Ascending aorta (tissue), 2 donors: ENCODE data around the gene ERAP2. TPM values are rescaled to one million over a fixed set of nuclear protein-coding genes. Genes with fewer than 3 reads are reported as not detected.

ENCODE experiments used
- DNase-seq, 2 donors: peaks; one replicate each; pipeline ENCODE4 v3.0.0-alpha.2; 2019; ENCODE audit warnings: low spot score in 2 of 2
- H3K27ac ChIP-seq, 2 donors: fragments of 200-600 bp; sonication (generic); one replicate each; pipeline ENCODE4 v1.5.1; 2016 to 2017; ENCODE audit warnings: mild to moderate bottlenecking in 1 of 2
- H3K27me3 ChIP-seq: fragments of 200-600 bp; sonication (generic); one replicate; pipeline ENCODE4 v1.5.1; 2017
- H3K36me3 ChIP-seq, 2 donors: fragments of 200-600 bp; sonication (generic); one replicate each; pipeline ENCODE4 v1.5.1; 2016
- H3K4me1 ChIP-seq, 2 donors: fragments of 200-600 bp; sonication (generic); one replicate each; pipeline ENCODE4 v1.5.1; 2016 to 2017; ENCODE audit warnings: mild to moderate bottlenecking in 1 of 2
- H3K4me3 ChIP-seq, 2 donors: fragments of 200-600 bp; sonication (generic); one replicate each; pipeline ENCODE4 v1.5.1; 2016 to 2017; ENCODE audit warnings: mild to moderate bottlenecking in 1 of 2
- H3K9me3 ChIP-seq, 2 donors: fragments of 200-600 bp; sonication (generic); one replicate each; pipeline ENCODE4 v1.5.1; 2016
- intact Hi-C: fragments of 100-400 bp; cut with DNase I; formaldehyde crosslinking; loops from one replicate; pipeline ENCODE4 v1.15.1; 2023
- total RNA-seq: library from RNA; depleted of rRNA; stranded (reverse); fragments of >200 nt; gene quantifications from one replicate; pipeline ENCODE4 v1.1.0, GENCODE V29; 2016
- TF ChIP-seq, protein P1 (sequence below), 3 experiments: fragments of 200-600 bp in 2 of 3; fragments of 450-650 bp in 1 of 3; sonication (generic) in 2 of 3; IDR thresholded peaks; one replicate each; pipeline ENCODE4 v1.5.1; 2016 to 2019; ENCODE audit warnings: antibody characterized with exemption in 3 of 3, mild to moderate bottlenecking in 1 of 3, moderate library complexity in 1 of 3

The ERAP2 gene
- total RNA-seq, 1 donor from 2014 or later: 20.6 TPM

DNA sequence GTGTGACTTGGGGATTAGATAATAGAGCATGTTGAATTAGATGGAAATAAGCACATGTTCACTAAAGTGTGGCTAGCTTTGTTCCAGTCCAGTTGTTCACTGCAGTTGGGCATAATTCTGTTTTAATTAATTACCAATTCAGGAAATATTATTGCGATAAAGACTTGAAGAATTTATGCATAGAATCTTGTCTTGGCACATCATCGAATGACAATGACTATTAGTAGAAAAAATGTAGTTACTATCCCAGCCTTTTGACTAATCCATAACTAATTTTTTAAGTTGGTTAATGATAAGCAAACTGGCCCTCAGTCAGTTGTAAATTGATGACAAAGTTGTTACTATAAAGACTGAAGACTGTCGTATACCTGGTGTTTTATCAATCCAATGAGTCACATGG, 70.1 kb downstream of the ERAP2 start:
- no peak overlapping the region for H3K4me3 ChIP-seq
- TF ChIP-seq, protein P1, sequence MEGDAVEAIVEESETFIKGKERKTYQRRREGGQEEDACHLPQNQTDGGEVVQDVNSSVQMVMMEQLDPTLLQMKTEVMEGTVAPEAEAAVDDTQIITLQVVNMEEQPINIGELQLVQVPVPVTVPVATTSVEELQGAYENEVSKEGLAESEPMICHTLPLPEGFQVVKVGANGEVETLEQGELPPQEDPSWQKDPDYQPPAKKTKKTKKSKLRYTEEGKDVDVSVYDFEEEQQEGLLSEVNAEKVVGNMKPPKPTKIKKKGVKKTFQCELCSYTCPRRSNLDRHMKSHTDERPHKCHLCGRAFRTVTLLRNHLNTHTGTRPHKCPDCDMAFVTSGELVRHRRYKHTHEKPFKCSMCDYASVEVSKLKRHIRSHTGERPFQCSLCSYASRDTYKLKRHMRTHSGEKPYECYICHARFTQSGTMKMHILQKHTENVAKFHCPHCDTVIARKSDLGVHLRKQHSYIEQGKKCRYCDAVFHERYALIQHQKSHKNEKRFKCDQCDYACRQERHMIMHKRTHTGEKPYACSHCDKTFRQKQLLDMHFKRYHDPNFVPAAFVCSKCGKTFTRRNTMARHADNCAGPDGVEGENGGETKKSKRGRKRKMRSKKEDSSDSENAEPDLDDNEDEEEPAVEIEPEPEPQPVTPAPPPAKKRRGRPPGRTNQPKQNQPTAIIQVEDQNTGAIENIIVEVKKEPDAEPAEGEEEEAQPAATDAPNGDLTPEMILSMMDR (IDR thresholded peaks at IDR 0.05): no peak
- H3K27me3 ChIP-seq: no peaks in the 10 kb centered on the region
- no peak for DNase-seq
- intact Hi-C loops: no loop called here
- no peaks in the 10 kb centered on the region for H3K36me3 ChIP-seq
- no peaks in the 10 kb centered on the region for H3K9me3 ChIP-seq
- no peaks in the 10 kb centered on the region for H3K4me1 ChIP-seq
- no peak overlapping the region for H3K27ac ChIP-seq

DNA sequence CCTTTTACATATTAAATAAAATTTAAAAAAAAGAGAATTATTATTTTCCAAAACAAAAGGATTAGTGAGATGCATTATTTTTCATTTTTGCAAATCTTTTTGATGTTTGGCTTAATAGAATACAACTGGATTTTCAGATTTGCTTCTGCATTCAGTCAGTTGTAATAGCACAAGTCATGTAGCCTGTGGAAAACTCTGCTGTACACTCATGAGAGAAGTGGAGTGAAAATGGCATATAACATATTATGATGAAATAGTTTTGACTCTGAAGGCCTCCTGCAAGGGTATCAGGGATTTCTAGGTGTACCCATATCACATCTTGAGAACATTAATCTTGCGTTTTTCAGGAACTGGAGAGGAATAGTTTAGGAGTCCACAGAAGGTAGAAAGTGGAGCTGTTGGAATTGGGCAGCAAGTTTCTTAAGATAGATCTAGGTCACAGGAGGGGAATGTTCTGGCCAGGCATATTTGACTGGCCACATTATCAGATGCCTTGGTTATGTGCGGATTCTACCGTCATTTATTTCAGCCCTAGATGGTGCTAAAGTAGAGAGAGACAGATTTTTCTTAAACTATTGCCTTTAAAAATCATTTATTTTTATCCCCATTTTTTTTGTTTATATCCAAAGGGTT, 75.9 kb downstream of the ERAP2 start:
- Histone ChIP-seq H3K9me3 (no peaks in the 10 kb centered on the region), H3K4me3 (no peak overlapping the region), H3K27ac (peak overlapping the region; percentile 84 to 86), H3K36me3 (no peaks in the 10 kb centered on the region), H3K4me1 (peaks cover 0 to 5% of the 10 kb centered on the region in 2 donors), H3K27me3 (no peaks in the 10 kb centered on the region)
- intact Hi-C loops: no loop called here
- DNase-seq: no peak
- TF ChIP-seq, protein P1 (IDR thresholded peaks at IDR 0.05): peak in 1 of 3 experiments; percentile 27

DNA sequence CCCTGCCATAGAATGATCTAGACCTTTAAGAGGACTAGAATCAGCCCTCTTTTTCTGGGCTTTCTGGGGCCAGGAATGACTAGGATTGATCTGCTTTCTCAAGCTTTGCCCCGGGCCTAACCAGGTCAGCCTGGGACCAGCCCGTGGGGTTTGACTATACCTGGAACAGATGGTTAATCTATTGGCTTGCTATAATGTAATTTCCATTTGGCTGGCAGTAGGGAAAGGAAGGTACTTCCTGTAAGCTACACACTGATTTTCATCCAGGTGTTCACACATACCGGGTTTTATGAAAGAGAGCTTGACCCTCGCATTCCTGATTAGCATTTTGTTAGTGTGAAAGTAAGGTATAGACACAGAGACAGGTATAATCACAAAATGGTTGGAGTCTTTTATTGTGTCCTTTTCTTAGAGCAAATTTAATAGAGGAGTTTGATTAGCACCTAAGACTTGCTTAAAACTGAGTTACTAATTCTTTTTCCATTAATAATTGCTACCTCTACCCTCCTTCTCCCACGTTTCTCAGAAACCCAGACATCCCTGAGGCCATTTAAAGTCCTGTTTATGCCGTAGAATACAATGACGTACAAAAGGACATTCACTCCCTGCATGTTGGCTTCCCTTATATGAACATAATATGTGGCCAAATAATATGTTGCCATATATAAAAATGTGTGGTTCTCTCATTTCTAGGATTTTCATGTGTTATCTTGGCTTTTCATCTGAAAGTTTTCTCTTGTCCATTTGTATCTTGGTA, 76.9 kb downstream of the ERAP2 start:
- peaks cover 0 to 7% of the 10 kb centered on the region in 2 donors for H3K4me1 ChIP-seq
- intact Hi-C loops: no loop called here
- H3K36me3 ChIP-seq: no peaks in the 10 kb centered on the region
- no peak for DNase-seq
- H3K27ac ChIP-seq: peak overlapping the region; percentile 84 to 86
- H3K9me3 ChIP-seq: no peaks in the 10 kb centered on the region
- TF ChIP-seq, protein P1 (IDR thresholded peaks at IDR 0.05): no peak
- H3K4me3 ChIP-seq: no peak overlapping the region
- H3K27me3 ChIP-seq: no peaks in the 10 kb centered on the region

DNA sequence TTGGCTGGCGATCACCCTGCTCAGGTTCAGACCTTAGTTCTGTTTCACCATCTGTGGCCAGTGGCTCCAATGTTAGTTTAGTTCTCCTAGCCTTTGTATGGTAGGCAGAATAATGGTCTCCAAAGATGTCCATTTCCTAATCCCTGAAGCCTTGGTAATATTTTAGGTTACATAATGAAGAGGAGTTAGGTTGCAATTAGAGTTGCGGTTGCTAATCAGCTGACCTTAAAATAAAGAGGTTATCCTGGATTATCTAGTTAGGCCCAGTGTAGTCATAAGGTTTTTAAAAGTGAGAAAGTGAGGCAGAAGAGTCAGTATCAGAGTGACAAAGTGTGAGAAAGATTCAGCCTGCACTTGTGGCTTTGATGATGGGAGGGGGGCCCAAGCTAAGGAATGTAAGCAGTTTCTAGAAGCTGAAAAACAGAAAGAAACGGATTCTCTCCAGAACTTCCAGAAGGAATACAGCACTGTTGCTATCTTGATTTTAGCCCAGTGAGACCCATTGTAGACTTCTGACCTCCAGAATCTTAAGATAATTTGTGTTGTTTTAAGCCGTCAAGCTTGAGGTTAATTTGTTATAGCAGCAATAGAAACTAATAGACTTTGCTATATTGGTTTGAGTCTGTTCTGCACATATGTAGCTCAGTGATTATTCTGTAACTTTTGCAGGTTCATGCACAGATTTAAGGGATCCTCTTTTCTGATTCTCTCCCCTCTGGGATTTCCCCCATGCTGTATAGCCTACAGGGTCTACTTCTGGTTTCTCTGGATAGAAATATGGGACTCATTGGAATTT, 81.2 kb downstream of the ERAP2 start:
- Histone ChIP-seq H3K27ac (no peak overlapping the region), H3K4me3 (no peak overlapping the region), H3K36me3 (no peaks in the 10 kb centered on the region), H3K27me3 (no peaks in the 10 kb centered on the region), H3K4me1 (peaks cover 0 to 12% of the 10 kb centered on the region in 2 donors), H3K9me3 (no peaks in the 10 kb centered on the region)
- intact Hi-C loops: no loop called here
- no peak for DNase-seq
- TF ChIP-seq, protein P1 (IDR thresholded peaks at IDR 0.05): no peak

DNA sequence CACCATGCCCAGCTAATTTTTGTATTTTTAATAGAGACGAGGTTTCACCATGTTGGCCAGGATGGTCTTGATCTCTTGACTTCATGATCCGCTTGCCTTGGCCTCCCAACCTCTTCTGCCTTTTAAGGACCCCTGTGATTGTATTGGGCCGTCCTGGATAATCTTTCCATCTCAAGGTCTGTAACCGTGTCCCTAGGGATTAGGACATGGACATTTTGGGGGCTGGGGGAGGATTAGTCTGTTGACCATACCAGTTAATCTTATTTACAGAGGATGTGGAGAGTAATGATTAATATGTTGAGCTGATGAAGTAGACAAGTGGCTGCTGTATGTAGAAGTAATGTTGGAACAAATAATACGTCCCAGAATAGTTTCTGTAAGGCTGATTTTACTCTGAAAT, 82.7 kb downstream of the ERAP2 start:
- TF ChIP-seq, protein P1 (IDR thresholded peaks at IDR 0.05): no peak
- Histone ChIP-seq H3K4me3 (no peak overlapping the region), H3K27ac (no peak overlapping the region), H3K36me3 (no peaks in the 10 kb centered on the region), H3K27me3 (no peaks in the 10 kb centered on the region), H3K9me3 (no peaks in the 10 kb centered on the region), H3K4me1 (peaks cover 0 to 15% of the 10 kb centered on the region in 2 donors)
- no peak for DNase-seq
- intact Hi-C loops: no loop called here
